ENCODE results near the gene MRTFA.
A peak's percentile ranks its signal among the peaks of the same experiment; 100 is the strongest.

MRTFA gene

DNA sequence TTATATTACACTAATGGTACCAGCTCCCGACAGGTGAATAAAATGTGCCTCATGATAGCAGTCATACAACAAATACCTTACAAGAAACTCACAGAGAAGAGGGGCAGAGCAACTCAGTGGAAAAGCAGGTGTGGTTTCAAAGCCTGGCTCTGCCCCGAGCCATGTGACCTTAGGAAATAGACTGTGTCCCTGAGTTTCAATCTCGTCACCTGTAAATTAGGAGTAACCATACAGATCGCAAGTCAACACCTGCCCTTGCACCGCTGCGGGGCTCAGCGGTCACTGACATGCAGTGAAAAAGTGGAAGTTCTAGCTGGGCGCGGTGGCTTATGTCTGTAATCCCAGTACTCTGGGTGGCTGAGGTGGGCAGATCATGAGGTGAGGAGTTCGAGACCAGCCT, 11.9 kb upstream of the MRTFA start:
- TF ChIP-seq CTCF (IDR thresholded peaks at IDR 0.05; ENCODE audit: low read depth, low read length, missing control alignments), result no peak
- H3K4me3 ChIP-seq (ENCODE audit: low read depth, low read length), result no peak overlapping the region
- DNase-seq (ENCODE audit: low read depth), result no peak

GRCh38 chr22:40645579-40646197, 9.2 kb upstream of the MRTFA start:
- no peak overlapping the region for H3K4me3 ChIP-seq (ENCODE audit: low read depth, low read length)
- no peak for DNase-seq (ENCODE audit: low read depth)
- TF ChIP-seq CTCF (IDR thresholded peaks at IDR 0.05; ENCODE audit: low read depth, low read length, missing control alignments), result no peak

DNA sequence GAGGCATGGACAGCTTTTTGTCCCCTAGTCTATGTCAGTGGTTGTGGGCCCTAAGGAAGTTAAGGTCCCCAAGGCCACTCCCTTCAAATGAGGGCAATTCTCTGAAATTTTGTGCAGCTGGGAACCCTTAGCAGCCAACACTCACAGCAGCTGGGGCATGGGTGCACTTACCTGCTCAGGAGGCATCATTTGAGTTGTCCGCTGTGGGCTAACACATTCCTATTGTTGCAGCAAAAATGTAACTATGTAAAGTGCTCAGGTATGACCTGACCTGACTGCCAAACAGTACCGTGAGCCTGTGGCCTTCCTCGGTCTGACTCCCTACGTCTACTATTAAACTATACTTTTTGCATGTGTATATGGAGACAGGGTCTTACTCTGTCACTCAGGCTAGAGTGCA, 5.8 kb upstream of the MRTFA start:
- TF ChIP-seq CTCF (IDR thresholded peaks at IDR 0.05; ENCODE audit: low read depth, low read length, missing control alignments), result no peak
- no peak for DNase-seq (ENCODE audit: low read depth)
- H3K4me3 ChIP-seq (ENCODE audit: low read depth, low read length), result no peak overlapping the region

GRCh38 chr22:40641269-40641668, 4.8 kb upstream of the MRTFA start:
- no peak overlapping the region for H3K4me3 ChIP-seq (ENCODE audit: low read depth, low read length)
- DNase-seq (ENCODE audit: low read depth), result no peak
- no peak for TF ChIP-seq CTCF (IDR thresholded peaks at IDR 0.05; ENCODE audit: low read depth, low read length, missing control alignments)

GRCh38 chr22:40638261-40638660, 1.7 kb upstream of the MRTFA start:
- DNase-seq (ENCODE audit: low read depth), result no peak
- TF ChIP-seq CTCF (IDR thresholded peaks at IDR 0.05; ENCODE audit: low read depth, low read length, missing control alignments), result no peak
- H3K4me3 ChIP-seq (ENCODE audit: low read depth, low read length), result no peak overlapping the region; the same call in 1 of the 2 replicates

DNA sequence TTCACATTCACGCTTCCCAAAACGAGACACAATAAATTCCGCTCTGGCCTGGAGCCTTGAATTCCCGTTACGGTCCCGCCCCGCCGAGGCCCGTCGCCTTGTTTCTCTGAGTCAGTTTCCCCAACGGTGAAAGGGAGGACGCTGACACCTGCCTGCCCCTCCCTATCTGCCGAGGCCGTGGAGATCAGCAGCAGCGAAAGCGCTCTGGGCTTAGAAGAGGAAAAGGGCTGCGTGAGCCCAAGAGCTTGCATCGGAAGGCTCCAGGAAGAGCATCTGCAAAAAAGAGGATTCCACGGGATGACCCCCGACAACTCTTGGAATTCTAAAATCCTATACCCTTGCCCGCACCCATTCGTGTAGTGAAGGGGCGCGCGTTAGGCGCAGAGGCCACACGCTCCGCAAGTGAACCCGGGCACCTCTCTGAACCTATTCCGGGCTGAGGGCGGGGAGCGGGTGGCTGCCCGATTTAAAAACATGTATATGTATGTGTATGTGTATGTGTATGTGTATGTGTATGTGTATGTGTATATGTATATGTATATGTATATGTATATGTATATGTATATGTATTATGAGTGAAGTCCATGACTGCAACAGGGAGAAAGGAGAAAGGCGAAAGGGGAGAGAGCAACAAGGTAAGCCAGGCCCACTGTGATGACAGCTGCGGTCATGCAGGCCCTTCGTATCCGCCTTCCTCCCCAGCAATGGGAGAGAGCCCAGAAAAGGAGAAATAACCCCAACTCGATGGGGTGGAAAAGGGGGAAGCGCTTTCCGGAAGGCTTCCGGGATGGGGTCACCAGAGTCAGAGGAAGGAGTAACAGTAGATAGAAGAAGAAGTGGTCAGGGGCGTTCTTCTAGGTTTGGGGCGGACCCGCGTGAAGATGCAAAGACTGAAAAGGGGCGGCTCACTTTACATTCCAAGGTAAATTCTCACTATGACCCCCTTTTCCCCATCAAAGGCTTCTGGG, 948 bp upstream of the MRTFA start:
- peak overlapping the region; percentile 81 for H3K4me3 ChIP-seq (ENCODE audit: low read depth, low read length)
- no peak for TF ChIP-seq CTCF (IDR thresholded peaks at IDR 0.05; ENCODE audit: low read depth, low read length, missing control alignments)
- DNase-seq (ENCODE audit: low read depth), result no peak

All from GM12864 (cell line).